ENCODE results near the gene NAA35.

- TF ChIP-seq CTCF (conservative IDR thresholded peaks at IDR 0.05 in 1 of 2, IDR thresholded peaks at IDR 0.05 in 1 of 2; ENCODE audit: extremely low read depth in 1 of 2, insufficient read depth in 1 of 2, low read depth in 1 of 2, low read length in 2 of 2): no peak
- TF ChIP-seq EZH2 (IDR thresholded peaks at IDR 0.05; ENCODE audit: borderline replicate concordance, low read length): no peak
Observed at GRCh38 chr9:85905957-85906356, 35.0 kb upstream of the NAA35 start.

Measured in mammary epithelial cell (primary cell).